Calu3 (cell line): Measurements from ENCODE around the gene BCL11A. TPM values are rescaled to one million over a fixed set of nuclear protein-coding genes. Genes with fewer than 3 reads are reported as not detected.

Experiments
- BruUV-seq: library from RNA; stranded (reverse); fragments of 400-500 nt; replicated peaks from 2 replicates; lab custom pipeline; 2021; lab: Mats Ljungman, UMichigan
- CTCF ChIA-PET: fragments of 300-600 bp; sonication (Branson Sonifier 250); formaldehyde crosslinking; loops from one replicate; lab custom pipeline; 2022; ENCODE audit warnings: antibody characterized with exemption; lab: Charles Lee
- DNase-seq: peaks from one replicate; pipeline ENCODE4 v3.0.0; 2022
- H3K27ac Mint-ChIP-seq: one replicate; pipeline ENCODE4 v1.8.0; 2022; ENCODE audit warnings: mixed read lengths; ENCODE audit not compliant: unreplicated experiment
- H3K27me3 Mint-ChIP-seq: one replicate; pipeline ENCODE4 v1.8.0; 2022; ENCODE audit warnings: mixed read lengths; ENCODE audit not compliant: unreplicated experiment
- H3K36me3 Mint-ChIP-seq: one replicate; pipeline ENCODE4 v1.8.0; 2022; ENCODE audit warnings: mild to moderate bottlenecking, moderate library complexity, mixed read lengths; ENCODE audit not compliant: insufficient read depth, unreplicated experiment
- H3K4me1 Mint-ChIP-seq: one replicate; pipeline ENCODE4 v1.8.0; 2022; ENCODE audit warnings: mild to moderate bottlenecking, low read depth, mixed read lengths; ENCODE audit not compliant: unreplicated experiment
- H3K4me3 Mint-ChIP-seq: one replicate; pipeline ENCODE4 v1.8.0; 2022; ENCODE audit warnings: mild to moderate bottlenecking, low read depth, moderate library complexity, mixed read lengths; ENCODE audit not compliant: unreplicated experiment
- H3K9me3 Mint-ChIP-seq: one replicate; pipeline ENCODE4 v1.8.0; 2022; ENCODE audit warnings: low read depth, mixed read lengths; ENCODE audit not compliant: unreplicated experiment
- CTCF ChIP-seq: fragments of 200-600 bp; IDR thresholded peaks from one replicate; pipeline ENCODE4 v1.8.0; 2022; ENCODE audit warnings: antibody characterized with exemption; ENCODE audit not compliant: unreplicated experiment
- intact Hi-C: fragments of 100-400 bp; cut with micrococcal nuclease; formaldehyde crosslinking; loops from one replicate; pipeline ENCODE4 v1.10.0; 2022; ENCODE audit not compliant: unreplicated experiment
- total RNA-seq: library from RNA; stranded (reverse); gene quantifications from 2 replicates; pipeline ENCODE4 v1.2.3, GENCODE V29; 2022

BCL11A gene
- total RNA-seq, 1 experiment from 2014 or later, result 8.5 TPM

GRCh38 chr2:60476206-60476954 is 77.1 kb downstream of the BCL11A start:
- Mint-ChIP-seq H3K9me3 (no peaks in the 10 kb centered on the region), H3K4me3 (no peak overlapping the region), H3K27me3 (peaks cover 4% of the 10 kb centered on the region), H3K27ac (no peak overlapping the region), H3K4me1 (peaks cover 13% of the 10 kb centered on the region), H3K36me3 (no peaks in the 10 kb centered on the region)
- BruUV-seq, result no TSS peak
- TF ChIP-seq CTCF, result no peak
- intact Hi-C loops, result no loop called here
- CTCF ChIA-PET, result no interaction called here
- no peak for DNase-seq

DNA sequence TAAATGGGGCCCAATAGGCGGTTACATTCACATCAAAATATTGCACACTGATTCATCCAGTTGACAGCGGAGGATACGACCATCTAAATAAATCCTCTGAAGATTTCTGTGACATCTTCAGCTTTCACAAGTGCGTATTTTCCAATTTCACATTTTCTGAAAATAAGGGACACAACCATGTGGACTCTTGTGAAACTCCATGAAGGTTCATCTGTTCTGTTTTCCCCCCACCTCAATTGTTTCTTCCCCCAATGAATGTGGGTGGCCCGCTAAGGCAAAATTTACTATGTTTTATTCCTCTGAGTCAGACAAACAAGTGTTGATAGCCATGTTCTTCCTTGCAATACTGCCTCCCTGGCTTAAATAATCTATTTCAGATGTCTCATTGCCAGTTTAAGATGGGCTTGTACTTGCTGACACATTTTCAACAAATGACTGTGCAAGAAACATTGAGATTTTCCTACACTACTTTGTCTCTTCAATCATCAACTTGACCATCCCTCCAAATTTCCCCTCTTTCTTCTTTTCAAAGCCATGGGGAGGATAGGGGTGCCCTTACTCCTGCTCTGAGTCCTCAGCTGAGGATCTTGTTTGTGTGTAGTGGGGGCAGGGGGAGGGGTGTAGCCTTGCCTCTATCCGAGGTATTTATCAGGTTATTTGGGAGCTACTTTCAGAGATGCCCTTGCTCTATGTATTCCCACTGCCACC is 78.2 kb downstream of the BCL11A start:
- Mint-ChIP-seq H3K4me3 (no peak overlapping the region), H3K9me3 (no peaks in the 10 kb centered on the region), H3K27ac (no peak overlapping the region), H3K27me3 (no peaks in the 10 kb centered on the region), H3K4me1 (peaks cover 2% of the 10 kb centered on the region), H3K36me3 (no peaks in the 10 kb centered on the region)
- no TSS peak for BruUV-seq
- intact Hi-C loops, result no loop called here
- DNase-seq, result no peak
- TF ChIP-seq CTCF, result no peak
- CTCF ChIA-PET, result no interaction called here

GRCh38 chr2:60474301-60474700 is 79.2 kb downstream of the BCL11A start:
- BruUV-seq, result no TSS peak
- Mint-ChIP-seq H3K4me3 (no peak overlapping the region), H3K4me1 (no peaks in the 10 kb centered on the region), H3K9me3 (no peaks in the 10 kb centered on the region), H3K27me3 (no peaks in the 10 kb centered on the region), H3K36me3 (no peaks in the 10 kb centered on the region), H3K27ac (no peak overlapping the region)
- no peak for TF ChIP-seq CTCF
- CTCF ChIA-PET, result no interaction called here
- DNase-seq, result no peak
- intact Hi-C loops, result no loop called here

DNA sequence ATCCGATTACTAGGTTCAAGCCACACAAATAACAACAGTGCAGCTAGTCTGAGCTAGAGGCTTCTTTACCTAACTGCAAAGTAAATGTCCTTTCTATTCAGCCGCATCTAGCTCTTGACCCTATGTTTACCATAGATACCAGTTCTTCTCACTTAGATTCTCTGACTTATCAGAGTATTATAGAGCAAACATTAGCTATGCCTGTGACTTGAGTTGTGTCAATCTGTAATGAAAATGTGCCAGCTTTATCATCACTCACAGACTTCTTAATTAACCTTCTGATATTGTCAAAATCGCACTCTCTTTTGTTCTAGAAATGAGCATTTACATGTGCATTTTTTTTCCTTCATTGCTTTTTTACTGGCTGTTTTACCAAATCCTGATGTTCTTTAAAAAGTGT is 79.9 kb downstream of the BCL11A start:
- Mint-ChIP-seq H3K27ac (no peak overlapping the region), H3K9me3 (no peaks in the 10 kb centered on the region), H3K36me3 (no peaks in the 10 kb centered on the region), H3K4me3 (no peak overlapping the region), H3K4me1 (no peaks in the 10 kb centered on the region), H3K27me3 (no peaks in the 10 kb centered on the region)
- intact Hi-C loops, result no loop called here
- no peak for TF ChIP-seq CTCF
- CTCF ChIA-PET, result interaction anchor here (0.7 kb wide), 1 partner anchor 22 kb away, joined by 5 read pairs; no protein-coding TSS in a partner anchor
- DNase-seq, result no peak
- BruUV-seq, result no TSS peak
